CD4-positive, alpha-beta T cell treated with Interleukin-6 at 100 ng/mL for 8 hours (primary cell): ENCODE results near the gene PTPRCAP.

Source experiments
- DNase-seq: peaks from one replicate; pipeline ENCODE4 v3.0.0-alpha.2; 2020; ENCODE audit warnings: mixed read lengths, low spot score

Gene PTPRCAP

DNA sequence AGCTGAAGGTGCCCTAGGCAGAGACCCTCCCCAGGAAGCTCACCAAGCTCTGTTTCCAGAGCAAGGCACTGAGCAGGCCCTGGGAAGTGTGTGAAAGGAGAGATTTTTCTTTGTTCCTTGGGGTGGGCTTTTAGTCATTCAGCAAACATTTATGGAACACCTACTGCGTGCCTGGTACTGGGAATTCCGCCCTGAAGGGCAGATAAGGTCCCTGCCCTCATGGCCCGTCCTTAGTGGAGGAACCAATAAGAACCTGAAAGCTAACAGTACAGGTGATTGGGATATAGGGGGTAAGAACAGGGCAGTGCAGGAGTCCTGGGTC is 27.7 kb upstream of the PTPRCAP start:
- DNase-seq = no peak

- peak; percentile 96 for DNase-seq
Measured at GRCh38 chr11:67464411-67465188, 27.1 kb upstream of the PTPRCAP start.

GRCh38 chr11:67463680-67464410 is 26.4 kb upstream of the PTPRCAP start:
- no peak for DNase-seq

GRCh38 chr11:67463186-67463585 is 25.7 kb upstream of the PTPRCAP start:
- no peak for DNase-seq

GRCh38 chr11:67458266-67458665 is 20.8 kb upstream of the PTPRCAP start:
- no peak for DNase-seq

- DNase-seq = no peak
Measured at GRCh38 chr11:67457453-67457852, 20.0 kb upstream of the PTPRCAP start.

GRCh38 chr11:67456068-67456705 is 18.7 kb upstream of the PTPRCAP start:
- no peak for DNase-seq

DNA sequence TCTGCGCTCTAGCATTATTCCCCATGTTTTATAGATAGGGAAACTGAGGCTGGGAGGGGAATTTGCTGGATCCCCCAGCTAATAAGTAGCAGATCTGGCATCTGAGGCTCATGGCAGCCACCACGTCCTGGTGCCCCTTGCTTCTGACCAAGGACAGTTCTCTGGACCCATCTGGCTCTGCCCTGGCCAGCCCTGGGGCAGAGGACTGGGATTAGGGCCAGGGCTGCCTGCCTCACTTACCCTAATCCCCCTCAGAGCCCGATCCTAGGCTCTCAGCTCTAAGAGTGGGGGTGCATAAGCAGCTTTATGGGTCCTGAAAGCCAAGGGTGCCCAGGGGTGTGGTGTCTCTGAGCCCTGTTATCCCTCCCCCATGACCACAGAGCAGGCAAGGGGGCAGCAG is 17.6 kb upstream of the PTPRCAP start, which contains the start of gene CABP4:
Gene CABP4, plus strand, starts transcription at position 301 of the 400 bp plus-strand sequence. Its CDS starts 70 bp downstream, at position 371.
- no peak for DNase-seq

DNA sequence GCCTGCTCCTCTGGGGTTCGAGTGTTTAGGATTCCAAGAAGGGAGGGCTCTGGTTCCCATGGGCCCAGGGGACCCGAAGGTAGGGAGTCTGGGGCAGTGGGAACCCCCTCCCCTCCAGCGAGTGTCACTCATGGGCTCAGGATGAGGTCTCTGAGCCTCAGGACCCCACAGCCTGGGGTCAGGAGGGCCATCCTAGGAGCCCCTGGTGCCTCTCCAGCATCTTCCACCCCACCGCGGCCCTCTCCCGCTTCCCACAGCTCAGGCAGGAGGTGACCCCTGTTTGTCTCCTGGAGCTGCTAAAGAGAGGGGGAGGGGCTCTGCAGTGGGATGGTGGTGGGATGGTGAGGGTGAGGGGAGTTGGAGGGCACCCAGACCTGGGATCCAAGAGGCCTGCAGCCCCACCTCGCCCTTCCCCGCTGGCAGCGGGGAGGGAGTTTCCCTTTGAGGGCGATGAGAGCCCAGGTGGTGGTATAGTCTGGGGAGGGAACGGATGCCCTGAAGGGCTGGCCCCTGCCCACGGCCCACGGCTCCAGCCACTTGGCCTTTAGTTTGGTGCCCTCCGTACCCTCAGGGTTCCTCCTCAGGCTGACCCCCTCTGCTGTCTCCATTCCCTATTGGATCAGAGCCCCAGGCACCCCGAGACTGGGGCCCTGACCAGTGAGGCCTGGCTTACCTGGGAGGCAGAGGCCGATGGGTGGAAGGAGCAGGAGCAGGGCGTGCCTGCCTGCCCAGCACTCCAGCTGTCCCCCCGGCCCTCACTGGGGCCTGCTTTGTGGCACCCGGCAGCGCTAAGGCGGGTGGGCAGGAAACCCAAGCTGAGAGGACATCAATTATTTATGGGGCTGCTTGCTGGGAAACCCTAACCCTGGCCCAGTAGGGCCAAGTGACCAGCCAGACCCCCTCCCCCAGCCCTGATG is 16.6 kb upstream of the PTPRCAP start:
- no peak for DNase-seq

- DNase-seq = no peak
Measured at GRCh38 chr11:67452141-67452952, 14.9 kb upstream of the PTPRCAP start, which contains the start of gene GPR152. TSS of gene GPR152 (minus strand) at chr11:67452729. CDS start at chr11:67452724, 5 bp downstream.

DNA sequence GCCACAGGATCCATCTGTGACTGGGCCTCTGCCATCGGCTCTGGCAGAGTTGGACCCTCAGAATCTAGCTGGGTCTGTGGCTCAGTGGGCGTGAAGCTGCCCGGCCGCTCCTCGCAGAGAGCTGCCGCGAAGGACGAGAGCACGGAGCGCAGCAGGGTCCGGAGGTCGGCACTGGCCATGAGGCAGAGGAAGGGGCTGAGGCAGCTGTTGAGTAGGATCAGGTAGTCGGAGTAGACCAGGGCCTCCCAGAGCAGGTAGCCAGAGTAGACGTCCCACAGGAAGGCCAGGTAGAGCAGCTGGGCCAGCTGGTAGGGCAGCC is 14.1 kb upstream of the PTPRCAP start:
- no peak for DNase-seq

- no peak for DNase-seq
Measured at GRCh38 chr11:67450796-67451657, 13.5 kb upstream of the PTPRCAP start.

- DNase-seq = no peak
Measured at GRCh38 chr11:67449116-67449844, 11.8 kb upstream of the PTPRCAP start.

- DNase-seq = no peak
Measured at GRCh38 chr11:67448220-67448609, 10.7 kb upstream of the PTPRCAP start.

- DNase-seq = no peak
Measured at GRCh38 chr11:67445515-67445914, 8.0 kb upstream of the PTPRCAP start.

DNA sequence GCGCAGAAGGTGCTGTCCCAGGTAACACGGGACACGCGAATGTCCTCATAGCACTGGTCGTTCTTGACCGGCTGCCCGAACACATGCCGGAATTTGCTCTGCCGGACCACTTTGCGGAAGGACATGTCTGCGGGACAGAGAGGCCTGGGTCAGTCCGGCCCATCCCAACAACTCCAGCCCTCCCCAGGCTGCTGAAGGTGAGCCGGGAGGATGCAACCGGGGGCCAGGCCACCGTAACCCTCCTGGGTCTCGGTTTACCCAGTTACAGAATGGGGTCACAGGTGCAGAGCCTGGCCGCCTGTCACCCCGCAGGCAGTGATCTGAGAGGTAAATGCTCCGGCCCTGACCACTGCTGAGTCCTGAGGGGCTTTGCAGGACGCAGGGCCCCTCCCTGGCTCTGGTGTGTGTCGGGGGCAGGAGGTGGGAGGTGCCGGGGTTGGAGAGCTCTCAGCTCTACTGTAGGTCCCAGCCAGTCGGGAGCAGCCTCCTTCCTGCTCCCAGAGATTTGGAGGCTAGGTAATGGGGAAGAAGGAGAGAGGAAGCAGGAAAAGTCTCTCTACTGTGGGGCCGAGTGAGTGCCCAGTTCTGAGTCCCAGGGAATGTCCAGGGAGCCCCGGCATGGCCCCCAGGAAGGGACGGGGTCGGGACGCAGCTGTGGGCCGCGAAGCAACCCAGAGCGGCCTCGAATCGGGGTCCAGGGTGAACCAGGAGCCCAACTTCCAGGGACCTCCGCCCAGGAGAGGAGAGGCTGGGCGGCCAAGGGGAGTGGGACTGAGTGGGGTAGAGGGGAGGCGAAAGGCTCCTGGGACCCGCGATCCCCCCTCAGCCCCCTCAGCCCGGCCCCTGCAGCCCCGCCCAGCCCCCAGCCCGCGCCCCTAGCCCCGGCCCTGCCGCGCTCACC is 5.3 kb upstream of the PTPRCAP start:
- DNase-seq = no peak

DNA sequence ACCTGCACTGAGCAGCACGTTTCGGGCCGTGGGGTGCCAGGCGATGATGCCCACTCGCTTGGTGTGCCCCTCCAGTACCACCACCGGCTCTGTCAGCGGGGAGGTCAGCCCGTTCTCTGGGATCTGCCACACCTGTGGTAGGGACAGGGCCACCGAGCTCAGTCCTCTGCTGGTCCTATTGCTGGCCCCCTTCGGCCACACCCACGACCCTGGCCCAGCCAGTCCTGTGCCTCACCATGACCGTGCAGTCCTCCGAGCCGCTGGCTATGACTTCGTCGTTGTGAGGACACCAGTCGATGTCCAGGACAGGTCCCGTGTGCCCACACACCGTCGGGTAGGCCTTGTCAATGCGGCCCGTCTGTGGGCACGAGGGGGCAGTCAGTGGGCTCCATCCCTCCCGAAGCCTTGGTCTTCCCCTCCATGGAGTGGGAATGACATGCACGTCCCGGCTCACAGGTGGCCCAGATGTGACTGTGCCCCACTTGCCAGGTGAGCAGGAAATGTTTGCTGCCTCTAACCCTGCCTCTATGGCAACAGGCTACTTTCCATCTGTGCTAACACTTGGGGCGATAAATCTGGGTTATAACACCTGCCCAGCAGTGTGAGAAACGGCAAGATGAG is 4.4 kb upstream of the PTPRCAP start:
- DNase-seq = no peak

DNA sequence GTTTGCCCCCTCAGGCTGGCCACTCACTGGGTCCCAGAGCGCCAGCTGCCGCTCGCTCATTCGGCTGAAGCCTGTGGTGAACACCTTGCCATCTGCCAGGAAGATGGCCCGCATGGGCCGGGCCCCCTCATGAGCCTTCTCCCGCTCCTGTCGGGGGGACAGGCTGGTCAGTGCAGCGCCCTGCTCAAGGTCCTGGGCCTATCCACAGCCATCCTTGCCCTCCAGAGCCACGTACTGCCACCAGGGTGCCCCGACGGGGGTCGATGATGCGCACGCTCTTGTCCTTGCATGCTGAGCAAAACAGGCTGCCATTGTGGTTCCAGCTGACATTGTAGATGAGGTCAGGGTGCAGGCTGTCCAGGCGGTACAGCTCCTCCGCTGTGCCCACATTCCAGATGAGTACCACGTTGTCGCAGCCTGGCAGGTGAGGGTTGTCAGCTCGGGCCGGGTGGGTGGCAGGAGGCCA is 3.6 kb upstream of the PTPRCAP start:
- DNase-seq = no peak
